HEK293 (cell line): ENCODE results near the gene CLDN7.
A peak's percentile ranks its signal among the peaks of the same experiment; 100 is the strongest.

ENCODE experiments used
- GLIS1 ChIP-seq: fragments of 450-650 bp; formaldehyde crosslinking; IDR thresholded peaks from 2 replicates; pipeline ENCODE4 v1.5.1; 2016; ENCODE audit warnings: missing biosample characterization, missing genetic modification characterization
- HOXA7 ChIP-seq: sonication (generic); formaldehyde crosslinking; IDR thresholded peaks from 2 replicates; pipeline ENCODE4 v1.8.1; 2022; ENCODE audit warnings: missing genetic modification reagents, borderline replicate concordance
- KLF7 ChIP-seq: fragments of 450-650 bp; formaldehyde crosslinking; IDR thresholded peaks from 2 replicates; pipeline ENCODE4 v1.5.1; 2016; ENCODE audit warnings: missing biosample characterization, missing genetic modification characterization, borderline replicate concordance
- KLF8 ChIP-seq: fragments of 450-650 bp; formaldehyde crosslinking; IDR thresholded peaks from 2 replicates; pipeline ENCODE4 v1.5.1; 2016; ENCODE audit warnings: missing biosample characterization, missing genetic modification characterization
- KLF9 ChIP-seq: fragments of 450-650 bp; formaldehyde crosslinking; IDR thresholded peaks from 2 replicates; pipeline ENCODE4 v1.5.1; 2016; ENCODE audit warnings: missing biosample characterization, missing genetic modification characterization, low read depth
- OSR2 ChIP-seq: fragments of 450-650 bp; formaldehyde crosslinking; IDR thresholded peaks from 2 replicates; pipeline ENCODE4 v1.5.1; 2016; ENCODE audit warnings: missing biosample characterization, missing genetic modification characterization
- PRDM1 ChIP-seq: fragments of 450-650 bp; formaldehyde crosslinking; IDR thresholded peaks from 2 replicates; pipeline ENCODE4; 2016; ENCODE audit warnings: missing biosample characterization, missing genetic modification characterization
- REPIN1 ChIP-seq: fragments of 450-650 bp; formaldehyde crosslinking; IDR thresholded peaks from 2 replicates; pipeline ENCODE4 v1.5.1; 2017; ENCODE audit warnings: missing biosample characterization, missing genetic modification characterization, low read depth
- SP7 ChIP-seq: fragments of 450-650 bp; formaldehyde crosslinking; IDR thresholded peaks from 2 replicates; pipeline ENCODE4 v1.5.1; 2016; ENCODE audit warnings: missing biosample characterization, missing genetic modification characterization
- ZBTB20 ChIP-seq: fragments of 450-650 bp; formaldehyde crosslinking; IDR thresholded peaks from 2 replicates; pipeline ENCODE4 v1.5.1; 2016; ENCODE audit warnings: missing biosample characterization, missing genetic modification characterization
- ZBTB48 ChIP-seq: fragments of 450-650 bp; formaldehyde crosslinking; IDR thresholded peaks from 2 replicates; pipeline ENCODE4 v1.5.1; 2016; ENCODE audit warnings: missing biosample characterization, missing genetic modification characterization
- ZBTB8A ChIP-seq: fragments of 450-650 bp; formaldehyde crosslinking; IDR thresholded peaks from 2 replicates; pipeline ENCODE4 v1.5.1; 2016; ENCODE audit warnings: missing biosample characterization, missing genetic modification characterization
- ZEB2 ChIP-seq: fragments of 450-650 bp; formaldehyde crosslinking; IDR thresholded peaks from 2 replicates; pipeline ENCODE4 v1.5.1; 2016; ENCODE audit warnings: missing biosample characterization, missing genetic modification characterization
- ZFP37 ChIP-seq: fragments of 450-650 bp; formaldehyde crosslinking; IDR thresholded peaks from 2 replicates; pipeline ENCODE4 v1.5.1; 2016; ENCODE audit warnings: missing biosample characterization, missing genetic modification characterization
- ZIC2 ChIP-seq: fragments of 450-650 bp; formaldehyde crosslinking; IDR thresholded peaks from 2 replicates; pipeline ENCODE4 v1.5.1; 2016; ENCODE audit warnings: missing biosample characterization, missing genetic modification characterization
- ZNF10 ChIP-seq: fragments of 450-650 bp; formaldehyde crosslinking; IDR thresholded peaks from 2 replicates; pipeline ENCODE4 v1.5.1; 2017; ENCODE audit warnings: missing biosample characterization, missing genetic modification characterization
- ZNF121 ChIP-seq: fragments of 450-650 bp; formaldehyde crosslinking; IDR thresholded peaks from 2 replicates; pipeline ENCODE4 v1.5.1; 2016; ENCODE audit warnings: missing biosample characterization, missing genetic modification characterization
- ZNF146 ChIP-seq: fragments of 450-650 bp; formaldehyde crosslinking; IDR thresholded peaks from 2 replicates; pipeline ENCODE4 v1.5.1; 2016; ENCODE audit warnings: missing biosample characterization, missing genetic modification characterization
- ZNF214 ChIP-seq: fragments of 450-650 bp; formaldehyde crosslinking; IDR thresholded peaks from 2 replicates; pipeline ENCODE4 v1.5.1; 2017; ENCODE audit warnings: missing biosample characterization, mild to moderate bottlenecking, missing genetic modification characterization, borderline replicate concordance
- ZNF248 ChIP-seq: fragments of 450-650 bp; formaldehyde crosslinking; IDR thresholded peaks from 2 replicates; pipeline ENCODE4 v1.5.1; 2017; ENCODE audit warnings: missing biosample characterization, missing genetic modification characterization
- ZNF324 ChIP-seq: fragments of 450-650 bp; formaldehyde crosslinking; IDR thresholded peaks from 2 replicates; pipeline ENCODE4 v1.5.1; 2016; ENCODE audit warnings: missing biosample characterization, missing genetic modification characterization
- ZNF335 ChIP-seq: fragments of 450-650 bp; formaldehyde crosslinking; conservative IDR thresholded peaks from 2 replicates; pipeline ENCODE4 v1.5.1; 2016; ENCODE audit warnings: missing biosample characterization, missing genetic modification characterization
- ZNF394 ChIP-seq: fragments of 450-650 bp; formaldehyde crosslinking; IDR thresholded peaks from 2 replicates; pipeline ENCODE4 v1.5.1; 2016; ENCODE audit warnings: missing biosample characterization, missing genetic modification characterization, mild to moderate bottlenecking, moderate library complexity, borderline replicate concordance
- ZNF416 ChIP-seq: fragments of 450-650 bp; formaldehyde crosslinking; IDR thresholded peaks from 2 replicates; pipeline ENCODE4 v1.5.1; 2016; ENCODE audit warnings: missing biosample characterization, missing genetic modification characterization
- ZNF621 ChIP-seq: fragments of 450-650 bp; formaldehyde crosslinking; IDR thresholded peaks from 2 replicates; pipeline ENCODE4 v1.5.1; 2017; ENCODE audit warnings: missing biosample characterization, missing genetic modification characterization
- ZNF624 ChIP-seq: fragments of 450-650 bp; formaldehyde crosslinking; IDR thresholded peaks from 2 replicates; pipeline ENCODE4 v1.5.1; 2017; ENCODE audit warnings: missing biosample characterization, missing genetic modification characterization
- ZNF654 ChIP-seq: fragments of 450-650 bp; formaldehyde crosslinking; IDR thresholded peaks from 2 replicates; pipeline ENCODE4 v1.5.1; 2016; ENCODE audit warnings: low read depth, missing biosample characterization, missing genetic modification characterization
- ZNF660 ChIP-seq: fragments of 450-650 bp; IDR thresholded peaks from 2 replicates; pipeline ENCODE4 v1.5.1; 2018; ENCODE audit warnings: missing biosample characterization, mild to moderate bottlenecking, missing genetic modification characterization
- ZNF664 ChIP-seq: fragments of 450-650 bp; formaldehyde crosslinking; IDR thresholded peaks from 2 replicates; pipeline ENCODE4 v1.5.1; 2016; ENCODE audit warnings: missing biosample characterization, missing genetic modification characterization
- ZNF670 ChIP-seq: fragments of 450-650 bp; formaldehyde crosslinking; IDR thresholded peaks from 2 replicates; pipeline ENCODE4 v1.5.1; 2016; ENCODE audit warnings: missing biosample characterization, missing genetic modification characterization, low read depth
- ZNF701 ChIP-seq: fragments of 450-650 bp; formaldehyde crosslinking; IDR thresholded peaks from 2 replicates; pipeline ENCODE4 v1.5.1; 2016; ENCODE audit warnings: missing biosample characterization, missing genetic modification characterization
- TF ChIP-seq, protein P1 (sequence below): fragments of 450-650 bp; formaldehyde crosslinking; IDR thresholded peaks from 2 replicates; pipeline ENCODE4 v1.5.1; 2017; ENCODE audit warnings: missing biosample characterization, missing genetic modification characterization
- TF ChIP-seq, protein P2 (sequence below): fragments of 450-650 bp; IDR thresholded peaks from 2 replicates; pipeline ENCODE4 v1.5.1; 2018; ENCODE audit warnings: missing biosample characterization, mild to moderate bottlenecking, missing genetic modification characterization
- TF ChIP-seq, protein P3 (sequence below): fragments of 450-650 bp; formaldehyde crosslinking; IDR thresholded peaks from 2 replicates; pipeline ENCODE4 v1.5.1; 2016; ENCODE audit warnings: missing biosample characterization, missing genetic modification characterization
- TF ChIP-seq, protein P4 (sequence below): fragments of 450-650 bp; formaldehyde crosslinking; IDR thresholded peaks from 2 replicates; pipeline ENCODE4 v1.5.1; 2017; ENCODE audit warnings: missing biosample characterization, missing genetic modification characterization

The CLDN7 gene

DNA sequence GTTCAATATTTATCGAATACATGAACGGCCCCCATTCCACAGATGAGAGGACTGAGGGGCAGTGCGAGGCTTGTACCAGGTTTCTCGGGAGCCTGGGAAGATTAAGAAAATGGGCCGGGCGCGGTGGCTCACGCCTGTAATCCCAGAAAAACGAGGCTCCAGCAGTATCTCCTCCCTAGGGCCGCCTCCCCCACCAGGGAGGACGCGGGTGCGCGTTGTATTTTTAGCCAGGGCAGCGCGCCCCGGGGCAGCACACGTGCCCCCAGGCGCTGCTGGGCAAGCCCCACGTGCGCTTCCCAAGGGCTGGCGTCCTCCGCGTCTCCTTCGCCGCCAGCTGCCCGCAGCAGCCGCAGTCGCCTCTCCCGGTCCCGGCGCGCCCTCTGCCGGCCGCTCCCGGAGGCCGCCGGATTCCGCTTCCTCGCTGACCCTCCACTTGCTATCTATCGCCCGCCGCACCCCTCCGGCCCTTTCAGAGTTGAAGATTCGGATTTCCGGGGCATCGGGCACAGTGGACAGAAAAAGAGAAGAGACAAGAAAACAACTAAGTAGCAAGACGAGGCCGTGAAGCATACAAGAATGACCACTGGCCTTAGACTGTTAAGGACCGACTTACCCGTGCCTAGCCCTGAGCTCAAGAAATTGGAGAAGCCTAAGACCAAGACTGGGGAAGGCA, 34.0 kb upstream of the CLDN7 start (continued):
- TF ChIP-seq KLF9 (tag by site-specific recombination) = peak; percentile 40; the same call in 1 of the 2 replicates
- no peak; the same call in 1 of the 2 replicates for TF ChIP-seq ZBTB20 (tag by site-specific recombination)
- 0 out of 2 replicates have a peak, but pooled peaks have one; percentile 39 for TF ChIP-seq ZNF324 (tag by site-specific recombination)
- peak; percentile 65 for TF ChIP-seq ZIC2 (tag by site-specific recombination)
- TF ChIP-seq ZNF416 (tag by site-specific recombination) = no peak
- no peak for TF ChIP-seq ZNF214 (tag by site-specific recombination)
- TF ChIP-seq ZNF146 (tag by site-specific recombination) = no peak
- TF ChIP-seq ZBTB48 (tag by site-specific recombination) = peak; percentile 38; the same call in 1 of the 2 replicates
- TF ChIP-seq KLF8 = peak; percentile 54; the same call in 1 of the 2 replicates
- no peak for TF ChIP-seq ZNF10
- TF ChIP-seq ZNF248 (tag by site-specific recombination) = no peak
- TF ChIP-seq PRDM1 (tag by site-specific recombination) = no peak
- TF ChIP-seq KLF7 (tag by site-specific recombination) = 0 out of 2 replicates have a peak, but pooled peaks have one; percentile 46
- no peak for TF ChIP-seq ZNF621 (tag by site-specific recombination)
- TF ChIP-seq ZEB2 (tag by site-specific recombination) = peak; percentile 56; the same call in 1 of the 2 replicates
- TF ChIP-seq, protein P1, sequence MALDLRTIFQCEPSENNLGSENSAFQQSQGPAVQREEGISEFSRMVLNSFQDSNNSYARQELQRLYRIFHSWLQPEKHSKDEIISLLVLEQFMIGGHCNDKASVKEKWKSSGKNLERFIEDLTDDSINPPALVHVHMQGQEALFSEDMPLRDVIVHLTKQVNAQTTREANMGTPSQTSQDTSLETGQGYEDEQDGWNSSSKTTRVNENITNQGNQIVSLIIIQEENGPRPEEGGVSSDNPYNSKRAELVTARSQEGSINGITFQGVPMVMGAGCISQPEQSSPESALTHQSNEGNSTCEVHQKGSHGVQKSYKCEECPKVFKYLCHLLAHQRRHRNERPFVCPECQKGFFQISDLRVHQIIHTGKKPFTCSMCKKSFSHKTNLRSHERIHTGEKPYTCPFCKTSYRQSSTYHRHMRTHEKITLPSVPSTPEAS (tag by site-specific recombination) = no peak
- TF ChIP-seq ZNF624 (tag by site-specific recombination) = no peak
- TF ChIP-seq ZNF664 (tag by site-specific recombination) = no peak
- TF ChIP-seq ZNF660 (tag by site-specific recombination) = peak; percentile 90
- TF ChIP-seq, protein P2, sequence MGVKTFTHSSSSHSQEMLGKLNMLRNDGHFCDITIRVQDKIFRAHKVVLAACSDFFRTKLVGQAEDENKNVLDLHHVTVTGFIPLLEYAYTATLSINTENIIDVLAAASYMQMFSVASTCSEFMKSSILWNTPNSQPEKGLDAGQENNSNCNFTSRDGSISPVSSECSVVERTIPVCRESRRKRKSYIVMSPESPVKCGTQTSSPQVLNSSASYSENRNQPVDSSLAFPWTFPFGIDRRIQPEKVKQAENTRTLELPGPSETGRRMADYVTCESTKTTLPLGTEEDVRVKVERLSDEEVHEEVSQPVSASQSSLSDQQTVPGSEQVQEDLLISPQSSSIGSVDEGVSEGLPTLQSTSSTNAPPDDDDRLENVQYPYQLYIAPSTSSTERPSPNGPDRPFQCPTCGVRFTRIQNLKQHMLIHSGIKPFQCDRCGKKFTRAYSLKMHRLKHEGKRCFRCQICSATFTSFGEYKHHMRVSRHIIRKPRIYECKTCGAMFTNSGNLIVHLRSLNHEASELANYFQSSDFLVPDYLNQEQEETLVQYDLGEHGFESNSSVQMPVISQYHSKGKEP = peak; percentile 38; the same call in 1 of the 2 replicates
- TF ChIP-seq ZNF654 (tag by site-specific recombination) = peak; percentile 79
- peak; percentile 24; the same call in 1 of the 2 replicates for TF ChIP-seq OSR2
- TF ChIP-seq ZNF701 (tag by site-specific recombination) = no peak
- TF ChIP-seq ZNF335 (tag by site-specific recombination) = peak; percentile 95
- TF ChIP-seq, protein P3, sequence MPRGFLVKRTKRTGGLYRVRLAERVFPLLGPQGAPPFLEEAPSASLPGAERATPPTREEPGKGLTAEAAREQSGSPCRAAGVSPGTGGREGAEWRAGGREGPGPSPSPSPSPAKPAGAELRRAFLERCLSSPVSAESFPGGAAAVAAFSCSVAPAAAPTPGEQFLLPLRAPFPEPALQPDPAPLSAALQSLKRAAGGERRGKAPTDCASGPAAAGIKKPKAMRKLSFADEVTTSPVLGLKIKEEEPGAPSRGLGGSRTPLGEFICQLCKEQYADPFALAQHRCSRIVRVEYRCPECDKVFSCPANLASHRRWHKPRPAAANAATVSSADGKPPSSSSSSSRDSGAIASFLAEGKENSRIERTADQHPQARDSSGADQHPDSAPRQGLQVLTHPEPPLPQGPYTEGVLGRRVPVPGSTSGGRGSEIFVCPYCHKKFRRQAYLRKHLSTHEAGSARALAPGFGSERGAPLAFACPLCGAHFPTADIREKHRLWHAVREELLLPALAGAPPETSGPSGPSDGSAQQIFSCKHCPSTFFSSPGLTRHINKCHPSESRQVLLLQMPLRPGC (tag by site-specific recombination) = no peak
- peak; percentile 79 for TF ChIP-seq ZBTB8A (tag by site-specific recombination)
- TF ChIP-seq, protein P4, sequence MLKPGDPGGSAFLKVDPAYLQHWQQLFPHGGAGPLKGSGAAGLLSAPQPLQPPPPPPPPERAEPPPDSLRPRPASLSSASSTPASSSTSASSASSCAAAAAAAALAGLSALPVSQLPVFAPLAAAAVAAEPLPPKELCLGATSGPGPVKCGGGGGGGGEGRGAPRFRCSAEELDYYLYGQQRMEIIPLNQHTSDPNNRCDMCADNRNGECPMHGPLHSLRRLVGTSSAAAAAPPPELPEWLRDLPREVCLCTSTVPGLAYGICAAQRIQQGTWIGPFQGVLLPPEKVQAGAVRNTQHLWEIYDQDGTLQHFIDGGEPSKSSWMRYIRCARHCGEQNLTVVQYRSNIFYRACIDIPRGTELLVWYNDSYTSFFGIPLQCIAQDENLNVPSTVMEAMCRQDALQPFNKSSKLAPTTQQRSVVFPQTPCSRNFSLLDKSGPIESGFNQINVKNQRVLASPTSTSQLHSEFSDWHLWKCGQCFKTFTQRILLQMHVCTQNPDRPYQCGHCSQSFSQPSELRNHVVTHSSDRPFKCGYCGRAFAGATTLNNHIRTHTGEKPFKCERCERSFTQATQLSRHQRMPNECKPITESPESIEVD = no peak
- no peak for TF ChIP-seq HOXA7 (CRISPR knock-in tag)
- peak; percentile 95 for TF ChIP-seq ZNF394 (tag by site-specific recombination)
- no peak; the same call in 1 of the 2 replicates for TF ChIP-seq SP7 (tag by site-specific recombination)
- TF ChIP-seq ZFP37 (tag by site-specific recombination) = 0 out of 2 replicates have a peak, but pooled peaks have one; percentile 33
- TF ChIP-seq ZNF121 = peak; percentile 45; the same call in 1 of the 2 replicates
- TF ChIP-seq ZNF670 (tag by site-specific recombination) = no peak
- TF ChIP-seq GLIS1 (tag by site-specific recombination) = peak; percentile 80
- no peak for TF ChIP-seq REPIN1 (tag by site-specific recombination)
